Osteoblast (primary cell): Measurements from ENCODE around the gene RTBDN. TPM values are rescaled to one million over a fixed set of nuclear protein-coding genes. Genes with fewer than 3 reads are reported as not detected.

Experiments used
- DNase-seq: peaks from one replicate; pipeline ENCODE4 v3.0.0; 2011; ENCODE audit warnings: low spot score, mixed read lengths; ENCODE audit not compliant: insufficient read length; ENCODE audit errors: missing footprints
- H2AFZ ChIP-seq: 2 replicates; pipeline ENCODE4 v1.6.0; 2011; ENCODE audit warnings: mild to moderate bottlenecking, low read length
- H3K27ac ChIP-seq: 2 replicates; pipeline ENCODE4 v1.5.1; 2011; ENCODE audit warnings: mild to moderate bottlenecking, low read depth, low read length, moderate library complexity
- H3K27me3 ChIP-seq: 2 replicates; pipeline ENCODE4 v1.6.0; 2012; ENCODE audit warnings: mild to moderate bottlenecking, control low read depth, inconsistent platforms, low read length, moderate library complexity; ENCODE audit not compliant: insufficient read depth
- H3K36me3 ChIP-seq: 2 replicates; pipeline ENCODE4 v1.5.1; 2011; ENCODE audit warnings: mild to moderate bottlenecking, low read length, control low read depth, moderate library complexity; ENCODE audit not compliant: insufficient read depth
- H3K4me1 ChIP-seq: 2 replicates; pipeline ENCODE4 v1.5.1; 2011; ENCODE audit warnings: mild to moderate bottlenecking, low read length, control low read depth, moderate library complexity; ENCODE audit not compliant: insufficient read depth
- H3K4me2 ChIP-seq: 2 replicates; pipeline ENCODE4 v1.6.0; 2011; ENCODE audit warnings: mild to moderate bottlenecking, low read length; ENCODE audit not compliant: insufficient read depth
- H3K4me3 ChIP-seq: fragments of 200-600 bp; sonication (generic); 3 replicates; pipeline ENCODE4 v1.5.1; 2012; ENCODE audit warnings: mild to moderate bottlenecking, low read length, inconsistent platforms; ENCODE audit not compliant: insufficient read depth
- H3K79me2 ChIP-seq: 2 replicates; pipeline ENCODE4 v1.6.0; 2012; ENCODE audit warnings: mild to moderate bottlenecking, low read length, control low read depth, inconsistent platforms; ENCODE audit not compliant: insufficient read depth
- H3K9me3 ChIP-seq: 2 replicates; pipeline ENCODE4 v1.5.1; 2011; ENCODE audit warnings: low read depth, low read length, control low read depth
- H4K20me1 ChIP-seq: 2 replicates; pipeline ENCODE4 v1.6.0; 2012; ENCODE audit warnings: mild to moderate bottlenecking, low read length, control low read depth; ENCODE audit not compliant: insufficient read depth
- total RNA-seq: library from RNA; depleted of rRNA; stranded (reverse); fragments of >200 nt; gene quantifications from 2 replicates; pipeline ENCODE4 v1.2.3, GENCODE V29; 2012
- TF ChIP-seq, protein P1 (sequence below): IDR thresholded peaks from 2 replicates; pipeline ENCODE4 v1.5.1; 2011; ENCODE audit warnings: mild to moderate bottlenecking, low read depth, low read length, moderate library complexity; ENCODE audit errors: extremely low read depth

Gene RTBDN
- total RNA-seq, 1 donor = not detected

DNA sequence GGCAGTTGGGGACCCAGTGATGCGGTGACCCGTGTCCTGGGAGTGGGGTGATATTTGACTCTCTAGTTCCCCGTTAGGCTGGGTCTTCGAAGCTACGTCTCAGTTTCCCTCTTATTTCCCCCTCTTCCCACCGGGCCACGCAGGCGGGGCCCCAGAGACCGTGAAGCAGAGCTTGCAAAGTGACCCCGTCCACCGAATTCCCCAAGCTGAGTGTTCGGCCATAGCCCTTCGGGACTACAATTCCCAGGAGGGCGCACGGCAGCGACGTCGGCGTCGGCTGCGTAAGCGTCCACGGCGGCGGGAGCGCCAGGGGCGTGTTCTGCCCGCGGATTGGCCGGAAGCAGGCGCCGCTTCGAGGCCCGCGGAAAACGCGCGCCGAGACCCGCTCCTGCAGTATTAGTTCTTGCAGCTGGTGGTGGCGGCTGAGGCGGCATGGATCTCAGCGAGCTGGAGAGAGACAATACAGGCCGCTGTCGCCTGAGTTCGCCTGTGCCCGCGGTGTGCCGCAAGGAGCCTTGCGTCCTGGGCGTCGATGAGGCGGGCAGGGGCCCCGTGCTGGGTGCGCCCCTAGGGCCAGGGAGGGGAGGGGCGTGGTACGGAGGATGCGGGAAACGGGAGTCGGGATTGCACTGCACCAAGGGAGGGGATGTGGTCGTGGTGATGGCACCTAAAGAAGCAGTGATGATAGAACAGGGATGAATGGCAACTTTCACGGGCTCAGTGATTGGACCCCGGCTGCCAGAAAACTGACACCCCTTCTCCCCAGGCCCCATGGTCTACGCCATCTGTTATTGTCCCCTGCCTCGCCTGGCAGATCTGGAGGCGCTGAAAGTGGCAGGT lies 27.9 kb downstream of the RTBDN start, which contains the start of gene RNASEH2A:
TSS of gene RNASEH2A (plus strand) at position 343 of the 840 bp plus-strand sequence. CDS start at position 433, 90 bp downstream.
- no peaks in the 10 kb centered on the region for H3K27me3 ChIP-seq
- DNase-seq = peak; percentile 99
- H3K4me1 ChIP-seq = peaks cover 17% of the 10 kb centered on the region
- H3K9me3 ChIP-seq = no peaks in the 10 kb centered on the region
- peak within 1 kb of the TSS; percentile 88 for H3K4me3 ChIP-seq
- peak within 1 kb of the TSS; percentile 96 for H2AFZ ChIP-seq
- peak within 1 kb of the TSS; percentile 53 for H3K27ac ChIP-seq
- peak within 1 kb of the TSS; percentile 96 for H3K4me2 ChIP-seq
- H4K20me1 ChIP-seq = no peaks in the 10 kb centered on the region
- H3K79me2 ChIP-seq = peaks cover 11% of the 10 kb centered on the region
- peaks cover 15% of the 10 kb centered on the region for H3K36me3 ChIP-seq
- TF ChIP-seq, protein P1, sequence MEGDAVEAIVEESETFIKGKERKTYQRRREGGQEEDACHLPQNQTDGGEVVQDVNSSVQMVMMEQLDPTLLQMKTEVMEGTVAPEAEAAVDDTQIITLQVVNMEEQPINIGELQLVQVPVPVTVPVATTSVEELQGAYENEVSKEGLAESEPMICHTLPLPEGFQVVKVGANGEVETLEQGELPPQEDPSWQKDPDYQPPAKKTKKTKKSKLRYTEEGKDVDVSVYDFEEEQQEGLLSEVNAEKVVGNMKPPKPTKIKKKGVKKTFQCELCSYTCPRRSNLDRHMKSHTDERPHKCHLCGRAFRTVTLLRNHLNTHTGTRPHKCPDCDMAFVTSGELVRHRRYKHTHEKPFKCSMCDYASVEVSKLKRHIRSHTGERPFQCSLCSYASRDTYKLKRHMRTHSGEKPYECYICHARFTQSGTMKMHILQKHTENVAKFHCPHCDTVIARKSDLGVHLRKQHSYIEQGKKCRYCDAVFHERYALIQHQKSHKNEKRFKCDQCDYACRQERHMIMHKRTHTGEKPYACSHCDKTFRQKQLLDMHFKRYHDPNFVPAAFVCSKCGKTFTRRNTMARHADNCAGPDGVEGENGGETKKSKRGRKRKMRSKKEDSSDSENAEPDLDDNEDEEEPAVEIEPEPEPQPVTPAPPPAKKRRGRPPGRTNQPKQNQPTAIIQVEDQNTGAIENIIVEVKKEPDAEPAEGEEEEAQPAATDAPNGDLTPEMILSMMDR = no peak

DNA sequence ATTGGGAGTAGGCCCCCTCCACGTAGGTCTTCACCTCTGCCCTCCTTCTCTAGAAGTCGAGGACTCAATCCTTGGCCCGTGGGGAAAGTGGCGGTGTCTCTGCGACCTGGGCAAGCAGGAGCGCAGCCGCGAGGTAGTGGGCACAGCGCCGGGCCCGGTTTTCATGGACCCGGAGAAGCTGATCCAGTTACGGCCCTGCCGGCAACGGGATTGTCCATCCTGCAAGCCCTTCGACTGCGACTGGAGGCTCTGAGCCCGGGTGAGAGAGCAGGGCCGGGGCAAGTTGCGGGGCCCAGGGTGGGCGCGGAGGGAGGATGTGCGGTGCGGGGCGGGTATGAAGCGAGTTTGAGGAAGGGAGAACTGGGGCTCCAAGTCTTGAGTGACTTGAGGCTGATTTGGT lies 30.3 kb downstream of the RTBDN start:
- H3K36me3 ChIP-seq = peaks cover 13% of the 10 kb centered on the region
- peaks cover 20% of the 10 kb centered on the region for H3K79me2 ChIP-seq
- no peak overlapping the region for H3K4me3 ChIP-seq
- TF ChIP-seq, protein P1 = no peak
- no peak overlapping the region for H3K4me2 ChIP-seq
- no peak overlapping the region for H3K27ac ChIP-seq
- H3K9me3 ChIP-seq = no peaks in the 10 kb centered on the region
- no peak overlapping the region for H2AFZ ChIP-seq
- DNase-seq = no peak
- peaks cover 3% of the 10 kb centered on the region for H4K20me1 ChIP-seq
- H3K4me1 ChIP-seq = peaks cover 24% of the 10 kb centered on the region
- no peaks in the 10 kb centered on the region for H3K27me3 ChIP-seq

DNA sequence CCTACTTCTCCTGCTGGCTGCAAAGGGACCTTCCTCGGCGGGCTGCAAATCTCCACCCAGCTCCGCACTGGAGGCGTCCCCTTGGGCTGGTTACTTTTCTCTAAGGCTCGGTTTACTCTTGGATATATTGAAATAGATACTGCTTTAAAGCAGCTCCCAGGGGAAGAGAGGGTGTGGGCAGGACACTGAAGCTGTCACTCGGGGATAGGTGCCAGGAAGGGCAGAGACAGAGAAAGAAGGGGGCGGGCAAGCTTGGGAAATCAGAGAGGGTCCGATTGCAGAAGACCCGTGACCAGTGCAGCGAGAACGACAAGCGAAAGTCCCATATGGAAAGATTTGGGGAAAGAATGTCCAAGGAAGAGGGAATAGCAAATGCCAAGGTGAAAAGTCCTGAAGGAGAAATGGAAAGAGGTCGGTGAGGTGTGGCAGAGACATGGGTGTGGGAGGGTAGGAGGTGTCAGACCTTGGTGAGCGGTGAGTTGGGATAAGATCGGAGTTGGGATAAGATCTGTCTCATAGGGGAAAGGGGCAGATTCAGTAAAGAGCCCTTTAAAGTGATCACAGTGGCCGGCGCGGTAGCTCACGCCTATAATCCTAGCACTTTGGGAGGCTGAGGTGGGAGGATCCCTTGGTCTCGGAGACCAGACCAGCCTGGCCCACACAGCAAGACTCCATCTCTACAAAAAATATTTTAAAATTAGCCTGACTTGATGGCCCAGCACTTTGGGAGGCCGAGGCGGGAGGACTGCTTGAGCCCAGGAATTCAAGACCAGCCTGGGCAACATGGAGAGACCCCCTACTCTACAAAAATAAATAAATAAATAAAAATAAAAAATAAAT lies 31.9 kb downstream of the RTBDN start:
- TF ChIP-seq, protein P1 = no peak
- Histone ChIP-seq H3K4me2 (peak overlapping the region; percentile 95), H2AFZ (peak overlapping the region; percentile 94), H3K4me3 (peak overlapping the region; percentile 94), H3K27ac (no peak overlapping the region), H3K27me3 (no peaks in the 10 kb centered on the region), H3K9me3 (no peaks in the 10 kb centered on the region), H3K36me3 (peaks cover 8% of the 10 kb centered on the region), H3K4me1 (peaks cover 24% of the 10 kb centered on the region), H4K20me1 (peaks cover 3% of the 10 kb centered on the region), H3K79me2 (peaks cover 20% of the 10 kb centered on the region)
- DNase-seq = peak; percentile 94
